ENCODE data around the gene ZFHX3. TPM values are rescaled to one million over a fixed set of nuclear protein-coding genes. Genes with fewer than 3 reads are reported as not detected.

ZFHX3 gene
- total RNA-seq, 1 experiment from 2014 or later, result 0.68 TPM

GRCh38 chr16:72800524-72801161, 247.3 kb downstream of the ZFHX3 start:
- DNase-seq (ENCODE audit: low spot score), result no peak

DNA sequence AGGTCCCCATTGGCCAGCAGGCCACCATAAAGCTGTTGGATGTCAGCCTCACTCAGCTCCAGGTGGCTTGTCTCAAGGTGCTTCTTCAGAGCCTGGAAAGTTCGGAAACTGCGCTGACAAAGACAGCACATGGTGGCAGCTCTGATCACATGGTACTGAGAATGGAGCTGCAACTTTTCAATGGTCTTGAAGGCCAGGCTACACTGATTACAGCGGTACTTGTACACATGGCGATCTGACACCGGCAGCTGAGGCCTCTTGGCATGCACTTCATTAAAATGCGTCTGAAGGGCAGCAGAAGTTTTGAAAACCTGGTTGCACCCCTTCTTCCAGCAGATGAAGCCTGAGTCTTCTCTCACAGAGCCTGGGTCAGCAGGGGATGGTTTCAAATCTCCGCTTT, 249.7 kb downstream of the ZFHX3 start:
- no peak for DNase-seq (ENCODE audit: low spot score)

DNA sequence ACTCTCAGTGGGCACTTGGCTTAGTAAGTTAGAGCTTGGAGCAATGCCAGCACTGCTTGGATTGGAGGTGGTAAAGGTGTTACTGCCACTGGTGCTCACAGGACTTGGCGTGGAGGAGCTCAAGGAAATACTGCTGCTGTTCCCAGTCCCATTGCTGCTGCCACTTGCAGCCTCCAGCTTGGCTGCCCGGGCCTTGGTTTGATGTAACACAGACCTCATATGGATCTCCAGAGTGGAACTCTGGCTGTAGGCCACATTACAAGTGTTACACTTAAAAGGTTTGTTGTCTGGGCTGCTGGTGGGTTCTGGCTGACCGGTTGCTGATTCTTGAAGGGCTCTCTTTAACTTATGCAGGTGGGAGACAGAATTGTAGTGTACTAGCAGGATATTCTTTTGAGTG, 250.3 kb downstream of the ZFHX3 start:
- no peak for DNase-seq (ENCODE audit: low spot score)

DNA sequence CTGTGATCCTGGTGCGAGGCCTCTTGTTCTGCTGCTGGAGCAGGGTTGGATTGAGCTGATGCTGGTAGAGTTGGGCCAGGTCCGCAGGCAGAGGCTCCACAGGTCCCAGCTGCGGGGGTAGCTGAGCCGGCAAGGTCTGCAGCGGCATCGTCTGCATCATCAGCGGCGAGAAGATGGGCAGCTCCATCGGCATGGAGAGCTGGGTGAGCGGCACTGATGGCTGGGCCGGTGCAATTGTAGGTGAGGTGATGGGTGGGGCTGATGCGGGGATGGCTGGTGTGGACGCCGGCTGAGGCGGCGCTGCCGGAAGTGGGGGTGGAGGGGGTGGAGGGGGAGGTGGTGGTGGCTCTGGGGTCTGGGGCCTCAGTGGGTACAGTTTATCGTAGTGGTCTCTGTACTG, 251.7 kb downstream of the ZFHX3 start:
- DNase-seq (ENCODE audit: low spot score), result no peak

- no peak for DNase-seq (ENCODE audit: low spot score)
Measured at GRCh38 chr16:72794986-72795385, 252.9 kb downstream of the ZFHX3 start.

DNA sequence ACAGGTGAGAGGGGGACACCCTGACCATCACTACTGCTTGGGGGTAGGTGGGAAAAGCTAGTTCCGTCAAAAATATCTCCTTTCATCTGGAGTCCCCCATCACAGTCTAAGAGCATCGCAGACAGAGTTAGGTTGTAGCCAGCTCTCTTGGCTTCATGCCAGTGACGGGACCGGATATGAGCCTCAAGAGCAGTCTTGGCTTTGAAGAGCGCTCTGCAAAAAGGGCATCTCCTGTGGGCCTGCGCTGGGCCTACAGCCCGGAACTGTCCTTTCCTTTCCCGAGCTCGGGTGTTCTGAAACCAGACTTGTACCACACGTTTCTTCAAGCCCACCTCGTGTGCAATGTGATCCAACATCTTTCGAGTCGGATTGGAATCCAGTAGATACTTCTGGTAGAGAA, 253.6 kb downstream of the ZFHX3 start:
- DNase-seq (ENCODE audit: low spot score), result no peak

DNA sequence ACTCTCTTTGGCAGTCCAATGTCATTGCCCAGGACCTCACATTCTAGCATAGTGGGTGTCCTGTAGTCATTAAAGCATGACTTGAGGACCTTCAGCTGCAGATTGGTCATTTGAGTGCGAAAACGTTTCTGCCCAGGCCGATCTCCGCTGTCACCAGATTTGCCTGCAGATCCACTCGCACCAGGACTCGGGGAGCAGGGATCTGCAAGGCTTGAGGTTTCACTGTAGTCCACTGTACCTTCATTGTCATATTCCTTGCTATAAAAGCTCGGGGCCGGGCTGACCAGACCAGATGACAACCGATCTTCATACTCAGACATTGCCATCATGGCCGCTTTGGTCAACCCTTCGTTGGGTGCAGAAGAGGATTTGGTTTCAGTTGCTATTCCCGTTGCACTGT, 254.2 kb downstream of the ZFHX3 start:
- DNase-seq (ENCODE audit: low spot score), result no peak

DNA sequence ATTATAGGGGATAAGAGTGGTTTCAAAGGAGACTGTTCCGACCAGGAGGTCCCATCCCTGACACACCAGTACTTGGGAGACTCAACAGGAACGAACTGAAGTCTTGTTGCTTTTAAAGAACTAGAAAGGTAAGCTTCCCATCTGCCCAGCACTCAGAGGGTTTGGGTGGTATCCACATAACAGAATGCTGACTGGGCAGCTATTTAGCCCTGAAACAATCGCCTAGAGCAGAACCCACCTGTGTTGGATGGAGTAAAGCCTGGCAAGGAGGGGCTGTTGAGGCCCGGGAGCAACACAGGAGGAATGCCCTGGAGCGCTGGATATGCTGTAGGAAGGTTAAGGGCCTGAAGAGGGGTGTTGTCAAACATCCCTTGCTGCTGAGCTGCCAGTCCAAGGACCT, 254.9 kb downstream of the ZFHX3 start:
- no peak for DNase-seq (ENCODE audit: low spot score)

DNA sequence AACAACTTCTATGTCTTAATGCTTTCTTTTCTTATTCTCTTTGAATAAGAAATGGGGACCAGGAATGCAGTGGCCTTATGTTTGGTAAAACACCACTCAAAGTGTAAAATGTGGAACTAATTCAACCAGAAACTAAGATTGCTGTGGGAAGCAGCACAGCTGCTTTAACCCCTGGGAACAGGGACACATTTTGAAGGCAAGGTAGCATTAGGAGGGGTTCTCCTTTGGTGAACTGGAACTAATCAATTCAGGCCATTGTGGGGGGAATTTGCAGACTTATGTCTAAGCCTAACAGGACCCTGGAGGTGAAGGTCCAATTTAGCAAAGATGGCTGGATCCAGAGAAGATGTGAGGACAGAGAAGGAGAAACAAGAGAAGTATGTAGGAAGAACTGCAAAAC, 256.1 kb downstream of the ZFHX3 start:
- DNase-seq (ENCODE audit: low spot score), result no peak

DNA sequence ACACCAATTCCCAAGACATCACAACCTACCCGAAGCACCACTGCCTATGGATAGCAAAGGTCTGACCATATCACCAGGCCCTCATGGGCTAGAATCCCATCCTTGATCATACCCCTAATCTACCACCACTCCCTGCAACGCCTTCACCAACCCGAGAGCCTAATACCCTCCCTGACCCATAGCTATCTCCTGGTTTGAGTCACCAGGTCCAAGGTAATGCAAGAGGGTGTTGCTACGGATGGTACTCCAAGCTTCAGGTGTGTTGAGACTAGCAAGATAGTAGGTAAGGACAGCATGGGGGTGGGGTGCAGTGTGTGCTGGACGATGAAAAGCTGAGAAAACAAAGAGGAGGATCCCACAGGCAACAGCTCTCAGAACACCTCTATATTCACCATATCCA, 258.0 kb downstream of the ZFHX3 start:
- DNase-seq (ENCODE audit: low spot score), result no peak

DNA sequence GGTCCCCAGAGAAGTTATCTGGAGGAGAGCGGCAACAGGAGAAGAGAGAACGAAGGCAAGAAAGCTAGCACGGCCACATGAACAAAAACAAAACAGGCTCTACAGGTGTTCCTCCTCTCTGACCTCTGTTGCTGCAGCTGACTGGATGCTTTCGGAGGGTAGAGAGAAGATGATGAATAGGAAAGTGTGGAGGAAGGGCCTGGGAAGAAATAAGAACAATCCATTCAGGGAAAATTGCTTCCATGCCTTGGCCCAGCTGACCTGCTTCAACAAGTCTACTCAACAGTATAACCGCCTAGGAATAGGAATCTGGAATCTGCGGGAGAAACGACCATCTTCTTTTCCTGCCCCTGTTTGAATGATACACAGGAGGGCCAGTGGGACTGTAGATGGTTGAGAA, 258.5 kb downstream of the ZFHX3 start:
- no peak for DNase-seq (ENCODE audit: low spot score)

DNA sequence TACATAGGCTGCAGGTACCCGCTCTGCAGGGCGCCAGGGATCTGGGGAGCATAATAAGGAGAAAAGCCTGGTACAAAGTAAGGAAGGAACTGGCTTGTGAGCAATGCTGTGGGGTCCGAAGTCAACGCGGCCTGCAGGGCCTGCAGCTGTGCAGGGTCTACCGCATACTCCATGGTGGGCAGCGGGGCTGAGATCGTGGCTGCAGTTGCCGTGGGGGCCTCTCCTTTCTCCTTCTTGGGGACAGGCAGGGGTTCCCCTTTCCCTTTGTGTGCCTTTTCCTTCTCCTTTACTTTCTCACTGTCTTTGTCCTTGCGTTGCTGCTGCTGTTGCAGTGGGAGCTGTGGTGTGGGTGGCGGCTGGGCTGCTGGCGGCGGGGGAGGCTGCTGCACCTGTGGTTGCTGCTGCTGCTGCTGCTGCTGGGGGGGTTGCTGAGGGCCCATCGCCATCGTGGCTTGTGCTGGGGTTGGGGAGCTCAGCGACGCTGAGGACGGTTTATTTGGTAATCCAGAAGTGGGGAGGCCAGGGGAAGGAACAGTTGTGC, 259.6 kb downstream of the ZFHX3 start:
- DNase-seq (ENCODE audit: low spot score), result no peak

DNA sequence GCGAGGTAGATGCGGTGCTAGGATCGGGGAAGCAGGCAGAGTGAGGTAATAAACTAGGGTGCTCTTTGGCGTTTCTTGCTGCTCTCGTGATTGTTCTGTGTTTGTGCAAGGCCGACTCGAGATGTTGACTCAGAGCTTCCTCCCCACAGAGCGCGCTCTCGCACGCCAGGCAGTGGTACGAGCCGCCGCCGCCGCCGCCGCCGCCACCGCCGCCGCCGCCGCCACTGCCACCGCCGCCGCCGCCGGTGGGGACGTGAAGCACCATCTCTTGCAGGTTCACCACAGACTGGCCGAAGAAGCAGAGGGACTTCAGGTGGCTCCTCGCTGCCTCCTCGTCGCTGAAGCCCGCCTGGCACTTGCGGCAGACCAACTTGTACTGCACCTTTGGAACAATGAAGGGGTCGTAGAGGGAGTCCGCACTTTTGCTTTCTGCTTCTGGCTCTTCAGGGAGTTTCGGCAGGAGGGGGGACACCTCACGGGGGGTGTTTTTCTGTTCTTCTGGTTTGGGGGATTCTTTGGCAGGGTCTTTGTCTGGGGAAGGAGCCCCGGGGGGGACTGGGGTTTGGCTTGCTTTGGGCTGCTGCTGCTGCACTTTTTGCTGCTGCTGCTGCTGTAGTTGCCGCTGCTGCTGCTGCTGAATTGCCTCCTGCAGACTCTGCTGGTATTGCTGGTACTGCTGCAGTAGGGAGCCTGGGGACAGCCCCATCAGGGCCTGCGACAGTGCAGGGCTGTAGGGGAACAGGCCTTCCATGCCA, 260.2 kb downstream of the ZFHX3 start:
- peak; percentile 91 for DNase-seq (ENCODE audit: low spot score)

DNA sequence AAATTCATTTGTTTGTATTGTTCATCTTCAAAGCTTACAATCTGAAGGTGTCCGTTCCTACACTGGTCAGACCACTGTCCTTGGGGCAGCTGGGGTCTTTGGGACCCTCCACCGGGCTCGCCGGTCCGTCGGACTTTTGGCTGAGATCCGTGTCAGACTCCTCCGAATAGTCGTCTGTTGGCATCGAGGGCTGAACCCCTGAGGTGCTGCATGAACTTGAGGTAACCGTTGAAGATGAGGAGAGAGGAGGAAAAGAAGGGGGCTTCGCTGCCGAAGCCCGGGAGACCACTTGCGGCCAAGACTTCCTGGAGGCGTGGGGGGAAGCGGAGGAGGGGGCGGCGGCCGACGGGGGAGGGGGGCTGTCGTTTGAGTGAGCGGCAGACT, 260.8 kb downstream of the ZFHX3 start:
- DNase-seq (ENCODE audit: low spot score), result no peak

GRCh38 chr16:72786606-72787005, 261.3 kb downstream of the ZFHX3 start:
- no peak for DNase-seq (ENCODE audit: low spot score)

GRCh38 chr16:72785886-72786285, 262.0 kb downstream of the ZFHX3 start:
- DNase-seq (ENCODE audit: low spot score), result peak; percentile 51

DNA sequence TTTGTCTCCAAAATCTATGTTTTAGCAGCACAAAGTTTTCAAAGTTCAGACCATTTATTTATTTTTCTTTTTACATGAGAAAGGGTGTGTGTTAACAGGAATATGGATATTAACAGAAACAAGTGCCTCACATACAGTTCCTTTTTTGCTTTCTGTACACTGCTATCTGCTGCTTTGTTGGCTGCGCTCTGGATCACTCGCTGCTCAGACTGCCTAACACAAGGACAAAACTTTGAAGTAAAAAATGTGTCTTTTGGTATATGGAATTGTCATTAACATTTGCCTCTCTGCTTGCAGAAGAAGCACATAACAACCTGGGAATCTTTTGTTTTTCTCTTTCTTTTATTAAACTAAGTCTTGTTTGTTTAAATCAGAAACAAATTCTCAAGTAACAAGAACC, 262.8 kb downstream of the ZFHX3 start:
- DNase-seq (ENCODE audit: low spot score), result no peak

GRCh38 chr16:72783716-72784318, 264.1 kb downstream of the ZFHX3 start:
- peak; percentile 45 for DNase-seq (ENCODE audit: low spot score)

GRCh38 chr16:72769876-72770275, 278.1 kb downstream of the ZFHX3 start:
- no peak for DNase-seq (ENCODE audit: low spot score)

DNA sequence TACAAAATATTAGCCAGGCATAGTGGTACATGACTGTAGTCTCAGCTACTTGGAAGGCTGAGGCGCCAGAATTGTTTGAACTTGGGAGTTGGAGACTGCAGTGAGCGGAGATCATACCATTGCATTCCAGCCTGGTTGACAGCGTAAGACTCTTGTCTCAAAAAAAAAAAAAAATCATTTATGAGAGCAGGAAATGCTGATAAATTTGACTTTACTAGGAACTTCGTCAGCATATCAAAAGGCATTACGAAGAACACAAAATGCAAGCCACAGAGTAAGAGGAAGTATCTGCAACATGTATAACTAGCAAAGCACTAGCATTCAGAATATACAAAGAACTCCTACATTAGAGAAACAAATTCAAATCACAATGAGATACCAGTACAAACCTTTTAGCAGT, 279.3 kb downstream of the ZFHX3 start:
- DNase-seq (ENCODE audit: low spot score), result no peak

DNA sequence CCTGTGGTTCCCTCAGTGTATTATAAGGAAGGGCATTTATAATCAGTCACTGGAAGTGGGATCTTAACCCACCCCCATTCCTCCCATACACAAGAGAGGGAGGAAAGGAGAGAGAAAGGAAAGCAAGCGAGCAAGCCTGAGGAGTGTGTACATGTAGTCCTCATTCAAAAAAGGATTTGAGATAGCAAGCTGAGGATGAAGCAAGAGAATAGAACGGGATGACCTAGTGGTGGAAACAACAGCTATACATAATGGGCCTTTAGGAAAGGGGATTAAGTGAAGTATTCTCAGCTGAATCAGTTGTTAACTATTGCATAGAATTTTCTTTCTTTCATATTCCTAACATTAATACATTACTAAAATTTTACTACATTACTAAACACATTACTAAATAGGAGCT, 281.4 kb downstream of the ZFHX3 start:
- no peak for DNase-seq (ENCODE audit: low spot score)

- no peak for DNase-seq (ENCODE audit: low spot score)
Measured at GRCh38 chr16:72764015-72764654, 283.8 kb downstream of the ZFHX3 start.

DNA sequence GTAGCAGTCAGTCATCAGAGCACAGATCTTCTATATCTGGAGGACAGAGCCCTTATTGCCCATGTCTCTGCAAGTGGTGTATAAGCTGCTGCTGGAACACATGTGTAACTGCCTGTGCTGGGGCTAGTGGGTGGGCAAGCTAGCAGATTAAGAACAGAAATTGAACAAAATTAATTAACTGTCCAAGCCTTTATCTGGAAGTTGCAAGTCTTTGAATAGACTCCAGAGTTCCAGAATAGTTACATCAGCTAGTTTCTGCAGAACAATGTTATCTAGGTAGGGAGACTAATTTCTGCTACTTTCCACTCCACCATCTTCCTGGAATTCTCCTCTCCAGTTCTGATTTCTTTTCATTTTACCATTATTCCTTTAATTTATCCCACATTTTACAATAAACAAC, 287.3 kb downstream of the ZFHX3 start:
- DNase-seq (ENCODE audit: low spot score), result no peak

Measured in H4 (cell line).